A673 (cell line): ENCODE measurements around the gene DDX42.

ENCODE experiments used
- EZH2 ChIP-seq: fragments of 200-600 bp; sonication (generic); IDR thresholded peaks from 2 replicates; pipeline ENCODE4 v1.6.1; 2017; ENCODE audit warnings: borderline replicate concordance, low read depth, mild to moderate bottlenecking, mixed read lengths, antibody characterized with exemption, low read length; ENCODE audit not compliant: poor library complexity, severe bottlenecking
- TF ChIP-seq, protein P1 (sequence below): fragments of 300-800, 200-600 bp; sonication (generic); conservative IDR thresholded peaks from 2 replicates; pipeline ENCODE4 v1.5.1; 2017; ENCODE audit warnings: low read depth, mild to moderate bottlenecking, antibody characterized with exemption, low read length, moderate library complexity, mixed read lengths

DNA sequence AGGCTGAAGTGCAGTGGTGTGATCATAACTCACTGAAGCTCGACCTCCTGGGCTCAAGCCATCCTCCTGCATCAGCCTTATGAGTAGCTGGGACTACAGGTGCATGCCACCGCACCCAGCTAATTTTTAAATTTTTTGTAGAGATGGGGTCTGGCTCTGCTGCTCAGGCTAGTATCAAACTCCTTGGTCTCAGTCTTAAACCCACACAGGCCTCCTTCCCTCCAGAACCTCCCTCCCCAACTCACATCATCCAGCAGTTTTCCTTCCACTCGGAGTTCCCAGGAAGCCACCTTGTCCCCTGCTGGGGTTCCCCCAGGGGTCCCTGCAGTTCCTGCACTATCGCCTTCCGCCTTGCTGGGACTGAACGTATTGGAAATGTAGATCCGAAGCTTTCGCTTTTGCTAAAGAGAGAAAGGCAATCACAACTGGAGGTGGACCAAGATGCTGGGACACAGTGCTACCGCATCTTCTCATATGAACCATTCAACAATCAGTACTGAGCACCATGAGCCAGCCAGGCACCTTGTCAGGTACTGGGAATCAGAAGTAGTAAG is 61.3 kb downstream of the DDX42 start:
- TF ChIP-seq, protein P1, sequence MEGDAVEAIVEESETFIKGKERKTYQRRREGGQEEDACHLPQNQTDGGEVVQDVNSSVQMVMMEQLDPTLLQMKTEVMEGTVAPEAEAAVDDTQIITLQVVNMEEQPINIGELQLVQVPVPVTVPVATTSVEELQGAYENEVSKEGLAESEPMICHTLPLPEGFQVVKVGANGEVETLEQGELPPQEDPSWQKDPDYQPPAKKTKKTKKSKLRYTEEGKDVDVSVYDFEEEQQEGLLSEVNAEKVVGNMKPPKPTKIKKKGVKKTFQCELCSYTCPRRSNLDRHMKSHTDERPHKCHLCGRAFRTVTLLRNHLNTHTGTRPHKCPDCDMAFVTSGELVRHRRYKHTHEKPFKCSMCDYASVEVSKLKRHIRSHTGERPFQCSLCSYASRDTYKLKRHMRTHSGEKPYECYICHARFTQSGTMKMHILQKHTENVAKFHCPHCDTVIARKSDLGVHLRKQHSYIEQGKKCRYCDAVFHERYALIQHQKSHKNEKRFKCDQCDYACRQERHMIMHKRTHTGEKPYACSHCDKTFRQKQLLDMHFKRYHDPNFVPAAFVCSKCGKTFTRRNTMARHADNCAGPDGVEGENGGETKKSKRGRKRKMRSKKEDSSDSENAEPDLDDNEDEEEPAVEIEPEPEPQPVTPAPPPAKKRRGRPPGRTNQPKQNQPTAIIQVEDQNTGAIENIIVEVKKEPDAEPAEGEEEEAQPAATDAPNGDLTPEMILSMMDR = no peak; the same call in 1 of the 2 replicates
- no peak for TF ChIP-seq EZH2
